ENCODE measurements around the gene ARMC2. TPM values are rescaled to one million over a fixed set of nuclear protein-coding genes. Genes with fewer than 3 reads are reported as not detected.

ARMC2 gene
- total and polyA plus RNA-seq, 2 of the 4 experiments (the other 2 are of a cell fraction): 0.72 to 3.9 TPM

DNA sequence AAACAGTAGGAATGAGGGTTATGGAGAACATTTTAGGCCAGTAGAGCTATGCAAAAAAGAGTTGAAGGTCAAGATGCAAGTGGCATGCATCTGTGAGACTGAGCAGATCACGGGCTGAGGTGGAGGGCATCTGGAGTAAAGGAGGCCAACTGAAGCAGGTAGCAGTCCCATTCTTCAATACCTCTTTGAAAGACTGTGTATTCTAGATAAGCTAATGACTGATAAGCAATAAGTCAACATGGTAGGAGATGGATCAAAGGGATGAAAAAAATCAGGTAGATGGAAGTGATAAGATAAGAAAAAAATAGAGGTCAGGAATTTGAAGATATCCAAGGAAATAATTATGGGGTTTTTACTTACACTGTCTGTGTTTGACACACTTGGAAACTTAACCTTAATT lies 55.6 kb downstream of the ARMC2 start:
- H2AK9ac ChIP-seq (replicated peaks; ENCODE audit: low read depth, low read length, poor library complexity): no peak overlapping the region
- H2AK5ac ChIP-seq (ENCODE audit: low read depth, low read length): no peak overlapping the region
- H4K8ac ChIP-seq (ENCODE audit: low read depth in 2 of 2, low read length in 2 of 2): no peak overlapping the region
- no peak overlapping the region for H2AFZ ChIP-seq (replicated peaks; ENCODE audit: low read length, poor library complexity)
- H2BK15ac ChIP-seq (ENCODE audit: low read depth, low read length): no peak overlapping the region
- no peaks in the 10 kb centered on the region for H3K79me1 ChIP-seq (ENCODE audit: low read depth in 1 of 2, low read length in 2 of 2)
- H4K5ac ChIP-seq (ENCODE audit: low read depth, low read length): no peak overlapping the region
- H3K27me3 ChIP-seq (ENCODE audit: control insufficient read depth, insufficient read depth, low read length): no peaks in the 10 kb centered on the region
- no peak for DNase-seq
- H3K27ac ChIP-seq (ENCODE audit: insufficient read depth, low read length): no peak overlapping the region
- H2BK20ac ChIP-seq (ENCODE audit: low read depth, low read length): no peak overlapping the region
- POLR2A ChIA-PET (ENCODE audit: unreplicated experiment): no interaction called here
- no TSS peak for BruUV-seq (replicated peaks)
- dilution Hi-C loops (cut with HindIII; ENCODE audit: low sequenced_read_pairs, unreplicated experiment): no loop called here
- CTCF ChIA-PET: no interaction called here
- no peak overlapping the region for H3K18ac ChIP-seq (ENCODE audit: low read depth, low read length)
- no peak overlapping the region for H3K4me3 ChIP-seq (ENCODE audit: insufficient read depth, low read depth, low read length)
- H2BK5ac ChIP-seq (ENCODE audit: low read depth, low read length, poor library complexity, severe bottlenecking): no peak overlapping the region
- no peaks in the 10 kb centered on the region; the same call in 1 of the 2 replicates for H3K9me1 ChIP-seq (ENCODE audit: insufficient read depth, low read length)
- H3K4ac ChIP-seq (ENCODE audit: low read depth, low read length): 0 out of 2 replicates have a peak overlapping the region, but pooled peaks have one; percentile 39
- no peak overlapping the region for H2BK120ac ChIP-seq (ENCODE audit: low read depth, low read length)
- intact Hi-C loops (cut with micrococcal nuclease): no loop called here
- H3K4me1 ChIP-seq (ENCODE audit: control insufficient read depth, insufficient read depth, low read length): peaks cover 2% of the 10 kb centered on the region; the same call in 1 of the 2 replicates
- no peak overlapping the region for H3K14ac ChIP-seq (replicated peaks; ENCODE audit: low read depth, low read length)
- in situ Hi-C loops (cut with MboI; ENCODE audit: low sequenced_read_pairs): loop anchor here (10.0 kb wide), 1 partner anchor 161 kb away; no protein-coding TSS in a partner anchor
- H4K20me1 ChIP-seq (ENCODE audit: insufficient read depth, low read length): no peaks in the 10 kb centered on the region
- H3K23ac ChIP-seq (ENCODE audit: low read depth, low read length): no peak overlapping the region
- no peak overlapping the region for H4K91ac ChIP-seq (ENCODE audit: insufficient read depth, low read depth, low read length)
- TF ChIP-seq RFX5 (IDR thresholded peaks at IDR 0.05; ENCODE audit: low read depth, low read length) (no peak), RAD21 (IDR thresholded peaks at IDR 0.05; ENCODE audit: low read length) (no peak), CEBPB (IDR thresholded peaks at IDR 0.05; ENCODE audit: low read depth, low read length) (no peak), RCOR1 (IDR thresholded peaks at IDR 0.05; ENCODE audit: insufficient replicate concordance, low read length) (no peak), MXI1 (IDR thresholded peaks at IDR 0.05; ENCODE audit: borderline replicate concordance, low read depth, low read length) (no peak), CHD1 (IDR thresholded peaks at IDR 0.05; ENCODE audit: low read depth, low read length) (no peak)
- TF ChIP-seq, protein P1, sequence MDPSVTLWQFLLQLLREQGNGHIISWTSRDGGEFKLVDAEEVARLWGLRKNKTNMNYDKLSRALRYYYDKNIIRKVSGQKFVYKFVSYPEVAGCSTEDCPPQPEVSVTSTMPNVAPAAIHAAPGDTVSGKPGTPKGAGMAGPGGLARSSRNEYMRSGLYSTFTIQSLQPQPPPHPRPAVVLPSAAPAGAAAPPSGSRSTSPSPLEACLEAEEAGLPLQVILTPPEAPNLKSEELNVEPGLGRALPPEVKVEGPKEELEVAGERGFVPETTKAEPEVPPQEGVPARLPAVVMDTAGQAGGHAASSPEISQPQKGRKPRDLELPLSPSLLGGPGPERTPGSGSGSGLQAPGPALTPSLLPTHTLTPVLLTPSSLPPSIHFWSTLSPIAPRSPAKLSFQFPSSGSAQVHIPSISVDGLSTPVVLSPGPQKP (IDR thresholded peaks at IDR 0.05; ENCODE audit: borderline replicate concordance, low read depth, low read length): no peak
- TF ChIP-seq, protein P2, sequence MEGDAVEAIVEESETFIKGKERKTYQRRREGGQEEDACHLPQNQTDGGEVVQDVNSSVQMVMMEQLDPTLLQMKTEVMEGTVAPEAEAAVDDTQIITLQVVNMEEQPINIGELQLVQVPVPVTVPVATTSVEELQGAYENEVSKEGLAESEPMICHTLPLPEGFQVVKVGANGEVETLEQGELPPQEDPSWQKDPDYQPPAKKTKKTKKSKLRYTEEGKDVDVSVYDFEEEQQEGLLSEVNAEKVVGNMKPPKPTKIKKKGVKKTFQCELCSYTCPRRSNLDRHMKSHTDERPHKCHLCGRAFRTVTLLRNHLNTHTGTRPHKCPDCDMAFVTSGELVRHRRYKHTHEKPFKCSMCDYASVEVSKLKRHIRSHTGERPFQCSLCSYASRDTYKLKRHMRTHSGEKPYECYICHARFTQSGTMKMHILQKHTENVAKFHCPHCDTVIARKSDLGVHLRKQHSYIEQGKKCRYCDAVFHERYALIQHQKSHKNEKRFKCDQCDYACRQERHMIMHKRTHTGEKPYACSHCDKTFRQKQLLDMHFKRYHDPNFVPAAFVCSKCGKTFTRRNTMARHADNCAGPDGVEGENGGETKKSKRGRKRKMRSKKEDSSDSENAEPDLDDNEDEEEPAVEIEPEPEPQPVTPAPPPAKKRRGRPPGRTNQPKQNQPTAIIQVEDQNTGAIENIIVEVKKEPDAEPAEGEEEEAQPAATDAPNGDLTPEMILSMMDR (conservative IDR thresholded peaks at IDR 0.05; ENCODE audit: low read depth, low read length): no peak
- WGBS, 2 experiments (ENCODE audit: extremely low coverage in 2 of 2, insufficient read length in 1 of 2): no CpG with 5 or more reads among the region's 1 CpG
- no peaks in the 10 kb centered on the region for H3K36me3 ChIP-seq (ENCODE audit: control insufficient read depth, insufficient read depth, low read length)
- no peak overlapping the region for H3K4me2 ChIP-seq (ENCODE audit: low read depth, low read length)
- no peak for ATAC-seq (ENCODE audit: low read depth)
- H3K9ac ChIP-seq (ENCODE audit: low read depth, low read length): no peak overlapping the region
- H3K9me3 ChIP-seq (ENCODE audit: control insufficient read depth, insufficient read depth, low read length): no peaks in the 10 kb centered on the region
- no peak overlapping the region for H3K56ac ChIP-seq (ENCODE audit: extremely low read depth, insufficient read depth, low read length)
